ENCODE data around the gene OR2G3. TPM values are rescaled to one million over a fixed set of nuclear protein-coding genes. Genes with fewer than 3 reads are reported as not detected.

OR2G3 gene
- not detected for total RNA-seq

DNA sequence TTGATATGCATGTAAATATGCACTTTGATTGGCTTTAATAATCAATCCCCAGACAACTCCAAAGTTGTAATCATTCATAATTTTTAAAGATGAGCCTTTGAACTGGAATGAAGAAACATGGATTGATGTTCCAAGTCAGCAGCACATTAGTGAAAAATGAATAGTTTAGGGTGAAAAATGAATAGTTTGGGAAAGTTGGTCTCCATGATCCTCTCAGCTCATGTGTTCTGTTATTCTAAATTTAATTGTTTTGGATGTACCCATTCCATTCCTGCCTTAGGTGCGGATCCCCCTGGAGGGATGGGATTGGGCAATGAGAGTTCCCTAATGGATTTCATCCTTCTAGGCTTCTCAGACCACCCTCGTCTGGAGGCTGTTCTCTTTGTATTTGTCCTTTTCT lies at the start of gene OR2G3:
OR2G3 (plus strand) TSS at position 301 of the 400 bp plus-strand sequence; CDS start at position 301, 0 bp downstream.
- no peak for ATAC-seq
- Mint-ChIP-seq H3K9me3 (no peaks in the 10 kb centered on the region), H3K4me1 (ENCODE audit: low read depth) (no peaks in the 10 kb centered on the region), H3K27me3 (ENCODE audit: low read depth) (peaks cover 7% of the 10 kb centered on the region), H3K4me3 (no peak within 1 kb of the TSS), H3K36me3 (ENCODE audit: insufficient read depth) (no peaks in the 10 kb centered on the region)
- DNase-seq, result no peak

DNA sequence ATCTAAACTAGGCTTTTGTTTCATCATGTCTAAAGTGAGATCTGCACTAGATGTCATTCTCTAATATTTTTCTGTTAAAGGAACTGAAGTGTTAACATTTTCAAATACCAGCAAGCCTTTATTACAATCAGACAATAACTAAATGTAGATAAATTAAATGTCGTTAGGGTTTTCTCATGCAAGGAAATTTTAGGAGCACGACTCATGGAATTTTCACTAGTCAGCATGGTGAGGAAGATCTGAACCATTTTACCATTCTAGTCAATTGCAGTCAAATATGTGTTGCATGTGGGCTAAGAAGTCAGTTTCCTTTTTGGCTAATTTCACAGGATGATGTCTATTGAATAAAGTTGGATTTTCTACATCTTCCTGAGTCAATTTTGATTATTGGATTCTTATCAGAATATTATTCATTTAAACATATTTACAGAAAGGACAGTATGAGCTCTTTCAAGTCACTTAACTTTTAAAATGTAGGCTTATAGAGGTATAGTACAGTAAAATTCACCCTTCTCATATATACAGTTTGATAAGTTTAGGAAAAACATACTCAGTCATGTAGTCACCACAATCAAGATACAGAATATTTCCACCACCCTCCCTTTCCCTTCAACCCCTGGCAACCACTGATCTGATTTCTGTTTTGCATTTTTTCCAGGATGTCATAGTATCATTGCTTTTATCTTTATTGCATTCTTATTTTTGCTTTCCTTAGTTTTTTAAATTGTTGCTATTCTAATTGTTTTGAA lies 47.3 kb upstream of the OR2G3 start:
- no peaks in the 10 kb centered on the region for H3K36me3 Mint-ChIP-seq (ENCODE audit: insufficient read depth)
- DNase-seq, result no peak
- H3K27me3 Mint-ChIP-seq (ENCODE audit: low read depth), result peaks cover 5% of the 10 kb centered on the region
- no peak overlapping the region for H3K4me3 Mint-ChIP-seq
- no peaks in the 10 kb centered on the region for H3K9me3 Mint-ChIP-seq
- no peak for ATAC-seq
- H3K4me1 Mint-ChIP-seq (ENCODE audit: low read depth), result no peaks in the 10 kb centered on the region

DNA sequence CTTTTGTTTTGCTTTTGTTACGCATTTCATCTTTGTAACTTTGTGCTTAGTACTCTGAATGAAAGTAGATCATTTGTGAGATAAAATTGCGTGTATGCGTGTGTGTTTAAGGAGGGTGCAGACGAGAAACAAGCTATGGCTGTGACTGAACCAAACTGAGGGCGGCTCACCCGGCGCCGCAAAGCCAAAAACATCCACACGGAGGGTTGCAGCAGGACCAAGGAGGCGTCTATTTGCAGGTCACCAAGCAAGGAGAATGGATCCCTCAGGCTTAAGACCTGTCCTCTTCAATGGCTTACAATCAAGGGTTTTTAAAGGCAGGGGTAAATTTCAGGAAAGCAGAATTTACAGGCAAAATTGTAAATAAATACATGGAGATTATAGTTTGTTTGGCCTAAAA lies 43.7 kb upstream of the OR2G3 start:
- H3K4me3 Mint-ChIP-seq, result no peak overlapping the region
- H3K9me3 Mint-ChIP-seq, result no peaks in the 10 kb centered on the region
- DNase-seq (no peak), ATAC-seq (no peak)
- peaks cover 5% of the 10 kb centered on the region for H3K27me3 Mint-ChIP-seq (ENCODE audit: low read depth)
- no peaks in the 10 kb centered on the region for H3K4me1 Mint-ChIP-seq (ENCODE audit: low read depth)
- no peaks in the 10 kb centered on the region for H3K36me3 Mint-ChIP-seq (ENCODE audit: insufficient read depth)

DNA sequence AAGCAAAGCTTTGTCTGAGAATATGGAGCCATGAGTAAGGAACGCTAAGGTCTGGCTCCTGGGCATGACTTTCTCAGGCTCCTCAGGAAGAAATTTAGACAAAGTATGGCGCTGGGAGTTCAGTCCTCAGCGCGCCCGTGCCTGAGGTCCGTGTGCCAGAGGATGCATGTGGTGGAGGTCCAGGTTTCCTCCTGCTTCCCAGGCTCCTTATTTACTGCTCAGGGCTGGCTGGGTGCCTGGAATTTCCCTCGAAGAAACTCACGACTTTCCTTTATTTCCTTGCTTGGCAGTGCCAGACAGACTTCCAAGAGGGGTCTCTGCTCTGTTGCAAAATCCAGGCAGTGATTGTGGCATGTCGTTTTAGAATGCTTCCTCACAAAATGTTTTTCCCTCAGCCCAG lies 43.2 kb upstream of the OR2G3 start:
- H3K36me3 Mint-ChIP-seq (ENCODE audit: insufficient read depth), result no peaks in the 10 kb centered on the region

DNA sequence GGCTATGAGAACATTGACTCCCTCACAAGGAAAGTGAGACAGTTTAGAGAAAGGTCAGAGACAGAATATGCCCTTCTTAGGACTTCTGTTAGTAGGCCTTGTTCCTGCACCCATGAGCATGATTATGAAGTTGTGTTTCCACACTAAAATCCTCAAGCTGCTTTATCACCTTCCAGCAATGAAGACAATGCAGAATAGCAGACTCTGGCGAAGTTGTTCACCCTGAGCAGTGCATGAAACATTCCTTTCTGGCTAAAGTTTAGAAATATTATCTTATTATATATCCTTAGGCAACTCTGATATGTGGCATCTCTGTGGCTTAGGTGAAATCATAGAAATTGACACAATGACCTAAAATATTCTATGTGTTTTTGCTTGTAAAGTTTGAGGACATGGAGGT lies 31.1 kb upstream of the OR2G3 start:
- Mint-ChIP-seq H3K27me3 (ENCODE audit: low read depth) (peaks cover 15% of the 10 kb centered on the region), H3K4me3 (no peak overlapping the region), H3K9me3 (peaks cover 15% of the 10 kb centered on the region), H3K4me1 (ENCODE audit: low read depth) (no peaks in the 10 kb centered on the region), H3K36me3 (ENCODE audit: insufficient read depth) (peaks cover 3% of the 10 kb centered on the region)
- ATAC-seq, result no peak
- no peak for DNase-seq

More for the DNA sequence above, 43.2 kb upstream of the OR2G3 start:
- DNase-seq (no peak), ATAC-seq (no peak)
- H3K9me3 Mint-ChIP-seq, result no peaks in the 10 kb centered on the region
- peaks cover 5% of the 10 kb centered on the region for H3K27me3 Mint-ChIP-seq (ENCODE audit: low read depth)
- no peaks in the 10 kb centered on the region for H3K4me1 Mint-ChIP-seq (ENCODE audit: low read depth)
- no peak overlapping the region for H3K4me3 Mint-ChIP-seq

DNA sequence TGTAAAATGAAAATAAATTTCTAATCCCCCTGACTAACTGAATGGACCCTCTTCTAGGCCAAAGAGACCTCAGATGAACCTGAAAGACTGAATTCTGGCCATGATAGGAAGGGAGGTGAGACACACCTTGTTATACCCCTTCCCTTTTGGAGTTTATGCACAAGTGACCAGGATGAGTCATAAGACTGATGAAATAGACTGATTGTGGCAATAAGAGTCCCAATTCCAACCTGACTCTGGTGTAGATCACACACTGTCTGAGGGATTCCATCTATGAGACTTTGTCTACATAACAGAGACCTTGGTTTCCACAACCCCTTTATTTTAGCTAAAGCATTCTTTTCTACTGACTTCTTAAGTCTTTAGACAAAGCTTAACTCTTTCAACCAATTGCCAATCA lies 30.7 kb upstream of the OR2G3 start:
- Mint-ChIP-seq H3K9me3 (peaks cover 14% of the 10 kb centered on the region), H3K4me1 (ENCODE audit: low read depth) (no peaks in the 10 kb centered on the region), H3K27me3 (ENCODE audit: low read depth) (peaks cover 15% of the 10 kb centered on the region), H3K4me3 (no peak overlapping the region), H3K36me3 (ENCODE audit: insufficient read depth) (peaks cover 3% of the 10 kb centered on the region)
- DNase-seq (no peak), ATAC-seq (no peak)

DNA sequence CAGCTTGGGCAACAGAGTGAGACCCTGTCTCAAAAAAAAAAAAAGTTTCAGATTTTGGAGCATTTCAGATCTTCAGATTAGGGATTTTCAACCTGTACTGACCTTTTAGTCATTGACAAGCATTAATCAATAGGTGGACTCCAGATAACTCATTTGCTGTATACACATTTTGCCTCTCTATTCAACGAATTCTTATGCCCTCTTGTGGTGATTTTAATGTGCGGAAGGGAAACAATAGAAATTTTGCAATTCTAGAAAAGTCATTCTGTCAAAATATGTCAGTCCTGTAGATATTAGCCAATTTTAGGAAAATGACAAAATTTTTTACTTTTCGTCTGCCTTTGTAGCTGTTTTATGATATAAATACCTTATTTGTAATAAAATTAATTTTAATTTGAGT lies 28.9 kb upstream of the OR2G3 start:
- H3K9me3 Mint-ChIP-seq, result no peaks in the 10 kb centered on the region
- ATAC-seq (no peak), DNase-seq (no peak)
- peaks cover 16% of the 10 kb centered on the region for H3K27me3 Mint-ChIP-seq (ENCODE audit: low read depth)
- no peak overlapping the region for H3K4me3 Mint-ChIP-seq
- no peaks in the 10 kb centered on the region for H3K36me3 Mint-ChIP-seq (ENCODE audit: insufficient read depth)
- H3K4me1 Mint-ChIP-seq (ENCODE audit: low read depth), result no peaks in the 10 kb centered on the region

DNA sequence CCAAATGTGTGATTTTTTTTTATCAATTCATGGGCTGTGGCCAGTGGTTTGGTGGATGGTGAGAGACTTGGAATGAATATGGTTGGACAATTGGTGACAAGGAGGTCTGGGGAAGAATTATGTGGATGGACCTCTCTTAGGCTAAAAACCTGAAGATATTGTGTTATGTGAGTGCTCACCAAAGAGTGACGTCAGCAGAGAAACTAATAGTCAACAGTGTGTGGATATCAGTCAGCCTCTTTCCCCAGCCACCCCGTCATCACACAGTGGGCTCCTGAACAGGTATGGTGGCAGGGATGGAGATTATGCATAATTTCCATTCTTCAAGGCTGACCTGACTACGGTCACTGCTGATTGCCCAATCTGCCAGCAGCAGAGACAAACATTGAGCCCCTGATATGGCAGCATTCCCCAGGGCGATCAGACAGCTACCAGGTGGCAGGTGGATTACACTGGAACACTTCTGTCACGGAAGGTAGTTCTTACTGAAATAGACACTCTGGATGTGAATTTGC lies 26.4 kb upstream of the OR2G3 start:
- DNase-seq (no peak), ATAC-seq (no peak)
- no peaks in the 10 kb centered on the region for H3K4me1 Mint-ChIP-seq (ENCODE audit: low read depth)
- H3K27me3 Mint-ChIP-seq (ENCODE audit: low read depth), result peaks cover 8% of the 10 kb centered on the region
- no peaks in the 10 kb centered on the region for H3K9me3 Mint-ChIP-seq
- no peaks in the 10 kb centered on the region for H3K36me3 Mint-ChIP-seq (ENCODE audit: insufficient read depth)
- no peak overlapping the region for H3K4me3 Mint-ChIP-seq

DNA sequence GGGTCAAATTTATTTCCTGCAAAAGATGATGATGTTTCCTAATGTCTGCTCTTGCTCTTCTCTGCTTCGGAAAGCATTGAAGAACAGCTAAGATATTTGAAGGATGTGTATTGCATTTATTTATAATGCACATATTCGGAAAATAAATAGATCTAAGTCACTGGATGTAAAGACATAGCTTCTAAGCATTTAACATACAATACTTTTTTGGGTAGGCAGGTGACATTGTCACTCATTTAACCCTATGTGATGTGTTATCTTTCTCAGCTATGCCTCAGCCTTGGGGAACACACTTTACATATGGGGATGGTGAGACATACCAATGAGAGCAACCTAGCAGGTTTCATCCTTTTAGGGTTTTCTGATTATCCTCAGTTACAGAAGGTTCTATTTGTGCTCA lies 17.3 kb upstream of the OR2G3 start, which contains the start of gene OR2G2:
OR2G2 (plus strand) TSS at position 301 of the 400 bp plus-strand sequence; CDS start at position 301, 0 bp downstream.
- H3K4me3 Mint-ChIP-seq, result no peak within 1 kb of the TSS
- no peak for ATAC-seq
- no peaks in the 10 kb centered on the region for H3K27me3 Mint-ChIP-seq (ENCODE audit: low read depth)

DNA sequence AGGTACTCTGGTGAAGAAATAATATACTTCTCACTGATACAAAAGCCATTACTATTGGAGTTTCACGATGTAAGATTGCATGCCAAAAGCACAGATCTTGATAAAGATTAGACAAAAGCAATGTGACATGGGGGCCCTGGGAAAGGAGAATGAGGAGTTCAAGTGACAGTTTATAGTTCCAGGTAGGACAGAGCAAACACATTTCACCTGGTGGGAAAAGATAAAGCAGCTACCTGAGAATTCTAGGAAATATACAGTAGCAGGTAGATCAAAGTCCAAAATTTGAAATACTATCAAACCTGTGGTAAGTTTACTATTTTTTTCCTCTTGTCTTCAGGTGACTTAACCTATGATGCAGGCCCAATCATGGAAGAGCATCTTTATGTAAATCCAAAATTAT lies 8.0 kb downstream of the OR2G3 start:
- H3K4me3 Mint-ChIP-seq, result no peak overlapping the region
- no peak for ATAC-seq
- no peaks in the 10 kb centered on the region for H3K27me3 Mint-ChIP-seq (ENCODE audit: low read depth)
- DNase-seq, result no peak
- no peaks in the 10 kb centered on the region for H3K4me1 Mint-ChIP-seq (ENCODE audit: low read depth)
- H3K36me3 Mint-ChIP-seq (ENCODE audit: insufficient read depth), result no peaks in the 10 kb centered on the region
- H3K9me3 Mint-ChIP-seq, result peaks cover 2% of the 10 kb centered on the region

More for the DNA sequence above, 17.3 kb upstream of the OR2G3 start, which contains the start of gene OR2G2:
- no peaks in the 10 kb centered on the region for H3K4me1 Mint-ChIP-seq (ENCODE audit: low read depth)
- no peak for DNase-seq
- H3K36me3 Mint-ChIP-seq (ENCODE audit: insufficient read depth), result no peaks in the 10 kb centered on the region
- H3K9me3 Mint-ChIP-seq, result peaks cover 5% of the 10 kb centered on the region

DNA sequence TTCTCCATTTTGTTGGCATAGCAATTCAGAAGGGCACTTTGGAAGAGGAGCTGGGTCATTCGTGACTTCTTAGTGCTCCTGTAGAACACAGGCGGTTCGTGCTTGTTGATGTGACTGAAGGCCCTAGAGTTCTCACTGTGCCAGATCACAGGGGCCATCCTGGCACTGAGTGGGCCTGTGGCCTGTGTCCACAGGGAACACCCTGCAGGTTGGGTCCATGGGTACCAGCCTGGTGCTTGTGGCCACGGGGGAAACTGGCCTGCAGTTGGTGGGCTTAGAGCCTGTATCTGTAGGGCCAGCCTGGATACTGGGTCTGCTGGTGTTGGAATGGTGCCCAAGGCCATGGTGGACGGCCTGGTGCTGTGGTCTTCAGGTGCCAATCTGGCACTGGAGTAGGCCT lies 9.2 kb downstream of the OR2G3 start:
- DNase-seq, result no peak
- no peak overlapping the region for H3K4me3 Mint-ChIP-seq
- no peaks in the 10 kb centered on the region for H3K4me1 Mint-ChIP-seq (ENCODE audit: low read depth)
- ATAC-seq, result no peak
- H3K27me3 Mint-ChIP-seq (ENCODE audit: low read depth), result no peaks in the 10 kb centered on the region
- peaks cover 2% of the 10 kb centered on the region for H3K9me3 Mint-ChIP-seq
- H3K36me3 Mint-ChIP-seq (ENCODE audit: insufficient read depth), result no peaks in the 10 kb centered on the region

DNA sequence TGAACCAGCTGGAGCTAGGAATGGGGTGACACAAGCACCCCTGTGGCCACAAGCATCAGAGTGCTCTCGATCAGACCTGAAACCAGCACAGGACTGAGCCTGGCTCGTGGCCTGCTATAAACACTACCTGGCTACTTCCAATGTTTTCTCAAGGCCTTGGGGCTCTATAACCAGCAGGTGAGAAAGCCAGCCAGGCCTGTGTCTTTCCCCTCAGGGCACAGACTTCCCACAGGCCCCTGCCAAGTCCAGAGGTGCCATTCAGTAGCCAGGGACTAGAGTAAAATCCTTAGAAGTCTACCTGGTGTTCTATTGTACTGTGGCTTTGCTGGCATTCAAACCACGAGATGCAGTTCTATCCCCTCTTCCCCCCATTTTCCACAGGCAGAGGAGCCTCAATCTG lies 22.6 kb downstream of the OR2G3 start:
- Mint-ChIP-seq H3K4me1 (ENCODE audit: low read depth) (no peaks in the 10 kb centered on the region), H3K9me3 (no peaks in the 10 kb centered on the region), H3K27me3 (ENCODE audit: low read depth) (no peaks in the 10 kb centered on the region), H3K36me3 (ENCODE audit: insufficient read depth) (no peaks in the 10 kb centered on the region), H3K4me3 (no peak overlapping the region)
- DNase-seq (no peak), ATAC-seq (no peak)

DNA sequence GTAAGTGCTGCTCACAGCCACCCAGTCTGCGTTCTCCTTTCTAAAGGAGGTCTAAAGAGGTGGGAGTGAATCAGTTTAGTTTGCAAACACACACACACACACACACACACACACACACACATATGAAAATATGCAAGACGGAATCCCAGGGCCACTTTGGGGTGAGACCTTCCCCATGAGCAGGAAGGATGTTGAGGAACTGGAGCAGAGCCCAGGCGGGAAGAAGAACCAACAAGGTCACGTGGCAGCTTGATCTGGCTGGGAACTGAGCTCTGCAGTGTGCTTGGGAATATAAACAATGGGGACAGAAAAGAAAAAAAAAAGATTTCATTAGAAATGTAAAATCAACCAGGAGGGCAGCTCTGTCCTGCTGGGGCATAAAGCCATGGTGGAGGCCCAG lies 32.6 kb downstream of the OR2G3 start:
- H3K4me1 Mint-ChIP-seq (ENCODE audit: low read depth), result no peaks in the 10 kb centered on the region

DNA sequence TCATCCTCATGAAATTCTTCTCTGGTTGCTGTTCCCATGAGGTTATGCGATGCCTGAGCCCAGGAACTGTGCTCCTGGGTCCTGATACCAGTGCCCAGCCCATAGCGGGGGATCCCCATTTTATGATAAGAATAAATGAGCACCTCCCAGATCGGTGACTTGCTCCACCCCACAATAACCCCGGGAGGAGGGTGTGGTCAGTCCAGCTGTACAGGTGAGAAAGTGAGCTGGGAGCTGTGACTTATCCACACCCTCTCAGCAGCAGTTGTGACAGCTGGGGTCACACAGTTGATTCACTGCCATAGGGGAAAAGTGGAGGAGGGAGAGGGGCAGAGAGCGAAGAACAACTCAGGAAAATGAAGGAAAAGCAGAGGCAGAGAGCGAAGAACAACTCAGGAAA lies 33.4 kb downstream of the OR2G3 start:
- ATAC-seq (no peak), DNase-seq (no peak)
- Mint-ChIP-seq H3K4me1 (ENCODE audit: low read depth) (no peaks in the 10 kb centered on the region), H3K27me3 (ENCODE audit: low read depth) (peaks cover 22% of the 10 kb centered on the region), H3K36me3 (ENCODE audit: insufficient read depth) (no peaks in the 10 kb centered on the region), H3K4me3 (no peak overlapping the region), H3K9me3 (peaks cover 5% of the 10 kb centered on the region)

More for the DNA sequence above, 32.6 kb downstream of the OR2G3 start:
- no peak for DNase-seq
- Mint-ChIP-seq H3K9me3 (peaks cover 5% of the 10 kb centered on the region), H3K36me3 (ENCODE audit: insufficient read depth) (no peaks in the 10 kb centered on the region), H3K4me3 (no peak overlapping the region), H3K27me3 (ENCODE audit: low read depth) (peaks cover 22% of the 10 kb centered on the region)
- no peak for ATAC-seq

DNA sequence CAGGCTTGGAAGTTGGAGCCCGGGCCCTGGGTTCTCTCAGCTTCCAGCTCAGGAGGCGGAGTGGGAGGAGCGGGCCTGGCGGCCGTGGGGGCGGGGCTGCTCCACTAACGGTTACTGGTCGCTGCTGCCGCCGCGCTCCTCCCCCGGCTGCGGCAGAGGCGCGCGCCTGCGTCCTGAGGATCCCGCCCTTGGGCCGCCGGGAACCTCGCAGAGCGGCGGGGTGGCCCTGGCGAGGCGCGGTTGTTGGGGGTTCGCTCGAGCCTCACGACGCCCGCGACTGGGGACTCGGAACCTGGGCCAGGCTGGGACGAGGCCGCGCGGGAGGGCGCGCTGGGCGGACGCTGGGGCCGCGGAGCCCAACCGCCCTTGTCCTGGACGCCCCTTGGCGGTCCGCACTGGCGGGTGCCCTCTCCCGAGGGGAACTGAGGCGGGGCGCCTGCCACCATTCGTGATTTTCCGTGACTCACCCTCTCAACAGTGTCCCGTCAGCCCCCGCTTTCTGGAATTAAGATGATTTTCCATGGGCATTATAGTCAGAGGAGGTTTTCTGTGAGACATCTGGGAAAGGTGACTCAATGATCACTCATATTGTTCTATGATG lies 34.1 kb downstream of the OR2G3 start:
- Mint-ChIP-seq H3K9me3 (peaks cover 5% of the 10 kb centered on the region), H3K27me3 (ENCODE audit: low read depth) (peaks cover 22% of the 10 kb centered on the region), H3K4me1 (ENCODE audit: low read depth) (no peaks in the 10 kb centered on the region), H3K4me3 (no peak overlapping the region), H3K36me3 (ENCODE audit: insufficient read depth) (no peaks in the 10 kb centered on the region)
- ATAC-seq (peak; percentile 88 to 89), DNase-seq (peak; percentile 13)
